ENCODE measurements around the gene PRAC2.
A peak's percentile ranks its signal among the peaks of the same experiment; 100 is the strongest.
"Not testable (repeated sequence)": the region's sequence is repeated elsewhere in the genome, so short reads cannot be mapped to it uniquely, and the experiment has no call there.

PRAC2 gene

GRCh38 chr17:48704361-48705248 is 18.4 kb upstream of the PRAC2 start:
- no peak overlapping the region for H3K9ac ChIP-seq (ENCODE audit: low read length in 2 of 2)
- H3K4me3 ChIP-seq (ENCODE audit: low read length in 2 of 2), result no peak overlapping the region
- H3K4me1 ChIP-seq (ENCODE audit: control insufficient read depth, insufficient read depth, low read length), result no peaks in the 10 kb centered on the region
- H3K36me3 ChIP-seq (ENCODE audit: control insufficient read depth in 2 of 2, insufficient read depth in 2 of 2, low read length in 2 of 2), result no peaks in the 10 kb centered on the region
- no peaks in the 10 kb centered on the region for H3K9me3 ChIP-seq (ENCODE audit: control insufficient read depth in 2 of 2, low read length in 2 of 2)
- H3K27me3 ChIP-seq (ENCODE audit: control insufficient read depth in 1 of 2, insufficient read depth in 2 of 2, low read length in 2 of 2), result peaks cover 18 to 33% of the 10 kb centered on the region in 2 donors
- H3K27ac ChIP-seq (ENCODE audit: low read length), result no peak overlapping the region

DNA sequence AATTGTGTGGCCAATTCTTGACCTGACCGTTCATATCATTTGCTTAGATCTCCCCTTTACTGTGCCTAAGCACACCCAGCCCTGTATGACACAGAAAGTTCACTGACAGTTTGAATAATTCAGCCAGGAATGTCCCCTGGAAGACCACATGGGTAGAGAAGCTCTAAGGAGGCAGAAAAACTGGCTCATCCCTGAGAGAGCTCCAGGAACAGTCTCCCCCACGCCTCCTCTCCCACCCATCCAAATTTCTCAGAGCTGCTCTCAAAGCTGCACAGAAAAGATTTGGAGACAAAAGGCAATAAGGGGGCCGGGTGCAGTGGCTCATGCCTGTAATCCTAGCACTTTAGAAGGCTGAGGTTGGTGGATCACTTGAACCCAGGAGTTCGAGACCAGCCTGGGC is 11.9 kb upstream of the PRAC2 start:
- peaks cover 34 to 39% of the 10 kb centered on the region in 2 donors for H3K27me3 ChIP-seq (ENCODE audit: control insufficient read depth in 1 of 2, insufficient read depth in 2 of 2, low read length in 2 of 2)
- H3K9ac ChIP-seq (ENCODE audit: low read length in 2 of 2), result no peak overlapping the region
- H3K36me3 ChIP-seq (ENCODE audit: control insufficient read depth in 2 of 2, insufficient read depth in 2 of 2, low read length in 2 of 2), result no peaks in the 10 kb centered on the region
- no peak overlapping the region for H3K4me3 ChIP-seq (ENCODE audit: low read length in 2 of 2)
- no peaks in the 10 kb centered on the region for H3K4me1 ChIP-seq (ENCODE audit: control insufficient read depth, insufficient read depth, low read length)
- H3K27ac ChIP-seq (ENCODE audit: low read length), result no peak overlapping the region
- no peaks in the 10 kb centered on the region for H3K9me3 ChIP-seq (ENCODE audit: control insufficient read depth in 2 of 2, low read length in 2 of 2)

DNA sequence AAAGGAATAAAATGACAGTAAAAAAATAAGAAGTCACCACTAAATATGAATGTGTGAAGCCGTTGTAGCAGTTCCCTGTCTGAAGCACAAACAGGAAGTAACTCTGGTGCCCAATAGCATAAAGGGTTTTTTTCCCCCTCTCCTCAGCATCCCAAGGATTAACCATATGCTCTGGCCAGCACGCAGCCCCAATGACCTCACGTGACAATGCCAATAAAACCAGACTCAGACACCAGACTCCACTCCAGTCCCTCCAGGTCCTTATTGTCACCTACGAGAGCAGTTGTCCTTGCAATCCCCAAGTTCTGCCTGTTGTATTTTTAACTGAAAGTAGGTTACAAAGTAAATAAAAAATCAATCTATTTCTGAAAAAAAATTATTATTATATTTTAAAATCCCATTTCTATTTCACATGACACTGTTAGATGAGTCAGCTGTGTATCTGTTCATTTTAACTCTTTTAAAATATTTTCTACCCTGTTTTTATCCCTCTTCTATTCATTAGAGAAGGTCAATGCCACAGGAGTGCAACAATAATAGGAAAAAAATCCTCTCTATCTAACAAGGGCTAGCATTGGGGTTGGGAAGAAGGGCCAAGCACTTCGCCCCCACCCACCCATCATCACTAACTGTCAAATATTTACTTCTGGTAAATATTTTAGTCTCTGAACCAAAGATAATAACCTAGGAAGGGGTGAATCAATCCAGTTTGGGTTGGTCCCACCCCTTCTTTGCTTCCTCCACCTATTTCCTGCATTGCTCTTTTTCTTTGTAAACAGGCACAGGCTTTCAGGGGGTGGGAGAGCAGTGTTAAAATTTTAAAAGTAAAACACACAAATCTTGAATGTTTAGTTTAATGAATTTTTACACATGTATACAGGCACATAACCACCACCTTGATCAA is 7.2 kb upstream of the PRAC2 start:
- peaks cover 60 to 71% of the 10 kb centered on the region in 2 donors for H3K27me3 ChIP-seq (ENCODE audit: control insufficient read depth in 1 of 2, insufficient read depth in 2 of 2, low read length in 2 of 2)
- peaks cover 5% of the 10 kb centered on the region for H3K4me1 ChIP-seq (ENCODE audit: control insufficient read depth, insufficient read depth, low read length)
- H3K36me3 ChIP-seq (ENCODE audit: control insufficient read depth in 2 of 2, insufficient read depth in 2 of 2, low read length in 2 of 2), result no peaks in the 10 kb centered on the region
- no peak overlapping the region for H3K4me3 ChIP-seq (ENCODE audit: low read length in 2 of 2)
- no peaks in the 10 kb centered on the region for H3K9me3 ChIP-seq (ENCODE audit: control insufficient read depth in 2 of 2, low read length in 2 of 2)
- H3K9ac ChIP-seq (ENCODE audit: low read length in 2 of 2), result no peak overlapping the region
- no peak overlapping the region for H3K27ac ChIP-seq (ENCODE audit: low read length)

DNA sequence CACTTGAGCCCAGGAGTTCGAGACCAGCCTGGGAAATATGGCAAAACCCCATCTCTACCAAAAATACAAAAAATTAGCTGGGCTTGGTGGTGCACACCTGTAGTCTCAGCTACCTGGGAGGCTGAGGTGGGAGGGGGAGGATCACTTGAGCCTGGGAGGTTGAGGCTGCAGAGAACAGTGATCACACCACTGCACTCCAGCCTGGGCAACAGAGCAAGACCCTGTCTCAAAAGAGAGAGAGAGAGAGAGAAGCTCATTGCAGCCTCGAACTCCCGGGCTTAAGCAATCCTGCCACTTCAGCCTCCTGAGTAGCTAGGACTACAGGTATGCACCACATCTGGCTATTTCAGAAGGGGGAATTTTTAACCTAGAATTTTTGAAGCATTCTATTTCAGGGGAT is 6.4 kb upstream of the PRAC2 start:
- H3K9ac ChIP-seq (ENCODE audit: low read length in 2 of 2); H3K9me3 ChIP-seq (ENCODE audit: control insufficient read depth in 2 of 2, low read length in 2 of 2); H3K27ac ChIP-seq (ENCODE audit: low read length); H3K36me3 ChIP-seq (ENCODE audit: control insufficient read depth in 2 of 2, insufficient read depth in 2 of 2, low read length in 2 of 2); H3K4me1 ChIP-seq (ENCODE audit: control insufficient read depth, insufficient read depth, low read length); H3K4me3 ChIP-seq (ENCODE audit: low read length in 2 of 2): not testable (repeated sequence)
- peaks cover 62 to 76% of the 10 kb centered on the region in 2 donors for H3K27me3 ChIP-seq (ENCODE audit: control insufficient read depth in 1 of 2, insufficient read depth in 2 of 2, low read length in 2 of 2)

- no peak overlapping the region for H3K4me3 ChIP-seq (ENCODE audit: low read length in 2 of 2)
- H3K9me3 ChIP-seq (ENCODE audit: control insufficient read depth in 2 of 2, low read length in 2 of 2), result no peaks in the 10 kb centered on the region
- no peaks in the 10 kb centered on the region for H3K36me3 ChIP-seq (ENCODE audit: control insufficient read depth in 2 of 2, insufficient read depth in 2 of 2, low read length in 2 of 2)
- H3K9ac ChIP-seq (ENCODE audit: low read length in 2 of 2), result no peak overlapping the region
- no peak overlapping the region for H3K27ac ChIP-seq (ENCODE audit: low read length)
- H3K4me1 ChIP-seq (ENCODE audit: control insufficient read depth, insufficient read depth, low read length), result peaks cover 5% of the 10 kb centered on the region
- H3K27me3 ChIP-seq (ENCODE audit: control insufficient read depth in 1 of 2, insufficient read depth in 2 of 2, low read length in 2 of 2), result peaks cover 65 to 78% of the 10 kb centered on the region in 2 donors
Measured at GRCh38 chr17:48717367-48718226, 5.4 kb upstream of the PRAC2 start.

DNA sequence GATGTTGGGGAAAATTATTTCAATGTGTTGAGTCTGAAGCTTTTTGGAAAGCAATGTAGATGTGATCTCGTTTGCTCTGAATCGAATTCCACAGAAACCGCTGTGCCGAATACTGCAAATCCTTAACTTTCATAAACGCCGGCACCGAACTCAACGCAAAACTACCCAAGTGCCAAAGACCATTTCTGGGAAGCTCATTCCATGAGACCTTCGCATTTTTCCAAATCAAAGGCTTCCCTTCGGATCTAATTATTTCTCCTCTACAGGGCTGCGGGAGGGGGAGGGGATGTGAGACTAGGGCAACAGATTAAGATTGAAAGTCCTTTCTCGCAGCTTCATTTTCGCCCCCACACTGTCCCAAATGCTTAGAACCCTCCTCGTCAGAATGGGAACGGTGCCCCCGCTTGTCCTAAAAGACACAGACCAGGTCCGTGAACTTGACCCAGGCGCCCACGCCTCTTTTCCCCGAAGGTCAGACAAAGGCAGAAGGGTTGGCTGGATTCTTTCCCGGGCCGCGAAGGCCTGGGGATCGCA is 4.7 kb upstream of the PRAC2 start:
- no peak overlapping the region for H3K27ac ChIP-seq (ENCODE audit: low read length)
- H3K4me1 ChIP-seq (ENCODE audit: control insufficient read depth, insufficient read depth, low read length), result peaks cover 6% of the 10 kb centered on the region
- H3K9me3 ChIP-seq (ENCODE audit: control insufficient read depth in 2 of 2, low read length in 2 of 2), result no peaks in the 10 kb centered on the region
- H3K4me3 ChIP-seq (ENCODE audit: low read length in 2 of 2), result peak overlapping the region; percentile 8 to 29
- H3K36me3 ChIP-seq (ENCODE audit: control insufficient read depth in 2 of 2, insufficient read depth in 2 of 2, low read length in 2 of 2), result no peaks in the 10 kb centered on the region
- H3K27me3 ChIP-seq (ENCODE audit: control insufficient read depth in 1 of 2, insufficient read depth in 2 of 2, low read length in 2 of 2), result peaks cover 69 to 85% of the 10 kb centered on the region in 2 donors
- H3K9ac ChIP-seq (ENCODE audit: low read length in 2 of 2), result no peak overlapping the region

- no peak overlapping the region for H3K27ac ChIP-seq (ENCODE audit: low read length)
- H3K27me3 ChIP-seq (ENCODE audit: control insufficient read depth in 1 of 2, insufficient read depth in 2 of 2, low read length in 2 of 2), result peaks cover 74 to 88% of the 10 kb centered on the region in 2 donors
- peaks cover 12% of the 10 kb centered on the region for H3K4me1 ChIP-seq (ENCODE audit: control insufficient read depth, insufficient read depth, low read length)
- no peak overlapping the region for H3K9ac ChIP-seq (ENCODE audit: low read length in 2 of 2)
- no peaks in the 10 kb centered on the region for H3K9me3 ChIP-seq (ENCODE audit: control insufficient read depth in 2 of 2, low read length in 2 of 2)
- H3K4me3 ChIP-seq (ENCODE audit: low read length in 2 of 2), result peak overlapping the region in 1 of 2 donors; percentile 29
- H3K36me3 ChIP-seq (ENCODE audit: control insufficient read depth in 2 of 2, insufficient read depth in 2 of 2, low read length in 2 of 2), result no peaks in the 10 kb centered on the region
Measured at GRCh38 chr17:48718761-48719641, 4.0 kb upstream of the PRAC2 start.

GRCh38 chr17:48719642-48720265 is 3.2 kb upstream of the PRAC2 start:
- Histone ChIP-seq H3K27ac (ENCODE audit: low read length) (no peak overlapping the region), H3K27me3 (ENCODE audit: control insufficient read depth in 1 of 2, insufficient read depth in 2 of 2, low read length in 2 of 2) (peaks cover 80 to 96% of the 10 kb centered on the region in 2 donors)

GRCh38 chr17:48720266-48721008 is 2.5 kb upstream of the PRAC2 start:
- Histone ChIP-seq H3K9me3 (ENCODE audit: control insufficient read depth in 2 of 2, low read length in 2 of 2) (no peaks in the 10 kb centered on the region), H3K9ac (ENCODE audit: low read length in 2 of 2) (no peak overlapping the region), H3K4me3 (ENCODE audit: low read length in 2 of 2) (no peak overlapping the region), H3K27me3 (ENCODE audit: control insufficient read depth in 1 of 2, insufficient read depth in 2 of 2, low read length in 2 of 2) (peaks cover 86 to 97% of the 10 kb centered on the region in 2 donors), H3K27ac (ENCODE audit: low read length) (no peak overlapping the region), H3K4me1 (ENCODE audit: control insufficient read depth, insufficient read depth, low read length) (peaks cover 22% of the 10 kb centered on the region), H3K36me3 (ENCODE audit: control insufficient read depth in 2 of 2, insufficient read depth in 2 of 2, low read length in 2 of 2) (no peaks in the 10 kb centered on the region)

More at GRCh38 chr17:48719642-48720265, 3.2 kb upstream of the PRAC2 start:
- Histone ChIP-seq H3K9me3 (ENCODE audit: control insufficient read depth in 2 of 2, low read length in 2 of 2) (no peaks in the 10 kb centered on the region), H3K36me3 (ENCODE audit: control insufficient read depth in 2 of 2, insufficient read depth in 2 of 2, low read length in 2 of 2) (no peaks in the 10 kb centered on the region), H3K4me1 (ENCODE audit: control insufficient read depth, insufficient read depth, low read length) (peaks cover 18% of the 10 kb centered on the region), H3K9ac (ENCODE audit: low read length in 2 of 2) (no peak overlapping the region), H3K4me3 (ENCODE audit: low read length in 2 of 2) (peak overlapping the region in 1 of 2 donors; percentile 29)

All from stomach smooth muscle (tissue), 2 donors.